RWPE2 (cell line): ENCODE data around the gene RSPH1.

ENCODE experiments used
- ATAC-seq: fragments of 200-7000 bp; cut with Tn5 transposase; 3 replicates; pipeline ENCODE4 v1.9.1; 2021; ENCODE audit warnings: low read depth
- DNase-seq: peaks from one replicate; pipeline ENCODE4 v3.0.0-alpha.2; 2020; ENCODE audit warnings: low spot score
- H3K27ac ChIP-seq: fragments of 450-650 bp; 2 replicates; pipeline ENCODE4 v1.5.1; 2017; ENCODE audit warnings: mild to moderate bottlenecking; ENCODE audit not compliant: poor library complexity, severe bottlenecking
- H3K27me3 ChIP-seq: fragments of 250-450 bp; sonication (Bioruptor Pico); 2 replicates; pipeline ENCODE4 v1.5.1; 2021; ENCODE audit warnings: mild to moderate bottlenecking, moderate library complexity; ENCODE audit not compliant: insufficient read depth, poor library complexity, severe bottlenecking
- H3K36me3 ChIP-seq: fragments of 250-450 bp; sonication (Bioruptor Pico); 2 replicates; pipeline ENCODE4 v1.5.1; 2020; ENCODE audit warnings: low read depth, mild to moderate bottlenecking, moderate library complexity
- H3K4me1 ChIP-seq: fragments of 250-450 bp; sonication (Bioruptor Pico); 2 replicates; pipeline ENCODE4 v1.5.1; 2021; ENCODE audit warnings: mild to moderate bottlenecking, moderate library complexity; ENCODE audit not compliant: insufficient read depth, poor library complexity, severe bottlenecking
- H3K4me3 ChIP-seq: fragments of 250-450 bp; sonication (Bioruptor Pico); 2 replicates; pipeline ENCODE4 v1.5.1; 2021; ENCODE audit warnings: mild to moderate bottlenecking, moderate library complexity; ENCODE audit not compliant: severe bottlenecking
- H3K9me3 ChIP-seq: fragments of 250-450 bp; sonication (Bioruptor Pico); 2 replicates; pipeline ENCODE4 v1.5.1; 2021; ENCODE audit warnings: mild to moderate bottlenecking, moderate library complexity; ENCODE audit not compliant: severe bottlenecking
- CTCF ChIP-seq: fragments of 450-650 bp; IDR thresholded peaks from one replicate; pipeline ENCODE4 v1.5.1; 2017; ENCODE audit warnings: mild to moderate bottlenecking, moderate library complexity; ENCODE audit not compliant: poor library complexity, severe bottlenecking

The RSPH1 gene

GRCh38 chr21:42536601-42537000 lies 40.6 kb upstream of the RSPH1 start:
- Histone ChIP-seq H3K4me1 (no peaks in the 10 kb centered on the region), H3K4me3 (no peak overlapping the region), H3K9me3 (no peaks in the 10 kb centered on the region), H3K27me3 (no peaks in the 10 kb centered on the region), H3K27ac (no peak overlapping the region), H3K36me3 (no peaks in the 10 kb centered on the region)
- TF ChIP-seq CTCF: no peak
- ATAC-seq (no peak), DNase-seq (no peak)

DNA sequence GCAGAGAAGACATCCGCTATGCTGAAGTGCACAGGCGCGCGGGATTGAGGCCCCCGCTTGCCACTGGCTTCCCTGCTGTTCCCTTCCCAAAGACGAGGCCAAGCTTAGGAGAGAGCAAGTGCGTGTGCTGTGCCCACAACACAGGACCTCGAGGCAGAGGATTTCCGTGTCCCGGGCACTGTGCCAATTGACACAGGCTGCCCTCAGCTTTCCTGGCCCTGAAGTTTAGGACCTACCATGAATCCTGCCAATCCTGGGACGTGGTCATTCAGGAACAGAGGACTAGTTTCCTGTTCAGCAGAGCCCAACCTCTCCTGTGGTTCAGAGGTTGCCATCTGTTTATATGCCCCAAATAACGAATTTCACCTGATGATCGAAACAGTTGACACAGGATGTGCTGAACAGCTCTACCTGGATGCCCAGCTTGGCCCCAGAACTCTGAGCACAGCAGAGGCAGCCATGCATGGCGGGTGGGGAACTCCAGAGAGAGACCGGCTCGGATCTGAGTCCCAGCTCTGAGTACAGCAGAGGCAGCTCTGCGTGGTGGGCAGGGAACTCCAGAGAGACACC lies 39.7 kb upstream of the RSPH1 start:
- H3K4me1 ChIP-seq: no peaks in the 10 kb centered on the region
- H3K4me3 ChIP-seq: no peak overlapping the region
- ATAC-seq (no peak), DNase-seq (no peak)
- H3K27me3 ChIP-seq: no peaks in the 10 kb centered on the region
- no peak overlapping the region for H3K27ac ChIP-seq
- no peak for TF ChIP-seq CTCF
- no peaks in the 10 kb centered on the region for H3K9me3 ChIP-seq
- H3K36me3 ChIP-seq: no peaks in the 10 kb centered on the region

DNA sequence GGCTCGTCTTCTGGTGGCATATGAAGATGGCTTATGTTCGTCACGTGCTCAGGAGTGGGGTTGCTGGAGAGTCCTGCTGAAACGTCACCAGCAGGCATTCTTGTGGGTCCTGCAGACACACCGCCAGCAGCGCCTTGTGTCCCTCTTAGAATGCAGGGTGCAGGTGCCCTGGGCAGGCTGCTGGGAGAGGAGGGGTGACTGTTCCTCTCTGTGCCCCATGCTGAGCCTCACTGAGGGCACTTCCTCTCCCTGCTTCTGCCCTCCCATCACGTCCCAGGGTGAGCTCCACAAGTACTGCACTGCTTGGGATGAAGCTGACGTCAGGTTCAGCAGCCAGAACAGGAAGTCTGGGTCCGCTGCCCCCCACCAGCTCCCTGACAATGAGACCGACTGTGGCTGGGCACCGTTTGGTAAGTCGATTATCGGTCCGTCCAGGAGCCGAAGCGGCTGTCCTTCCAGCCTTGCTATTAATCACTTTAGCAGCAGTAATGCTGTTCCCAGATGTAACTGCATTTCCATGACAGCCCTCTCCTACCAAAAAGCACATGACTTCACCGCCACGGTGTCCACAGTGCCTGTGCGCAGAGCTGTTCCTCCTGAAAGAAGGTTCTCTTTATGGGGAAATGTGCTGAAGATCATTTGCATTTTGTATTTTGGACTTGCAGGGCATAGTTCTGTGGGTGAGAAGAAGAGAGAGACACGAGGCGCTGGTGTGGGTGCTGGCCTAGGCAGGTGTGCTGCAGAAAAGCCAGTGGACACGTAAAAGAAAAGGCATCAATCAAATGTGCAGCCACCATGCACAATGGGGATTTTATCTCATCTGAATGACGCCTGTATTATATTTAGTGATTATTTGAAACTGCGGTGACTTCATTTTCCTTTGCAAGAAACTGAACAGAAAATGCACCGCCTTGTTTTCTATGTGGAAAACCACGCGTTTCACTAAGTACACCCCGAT lies 38.7 kb upstream of the RSPH1 start:
- no peak for TF ChIP-seq CTCF
- Histone ChIP-seq H3K4me1 (no peaks in the 10 kb centered on the region), H3K9me3 (no peaks in the 10 kb centered on the region), H3K36me3 (no peaks in the 10 kb centered on the region), H3K4me3 (no peak overlapping the region), H3K27ac (no peak overlapping the region), H3K27me3 (no peaks in the 10 kb centered on the region)
- no peak for ATAC-seq
- DNase-seq: no peak

DNA sequence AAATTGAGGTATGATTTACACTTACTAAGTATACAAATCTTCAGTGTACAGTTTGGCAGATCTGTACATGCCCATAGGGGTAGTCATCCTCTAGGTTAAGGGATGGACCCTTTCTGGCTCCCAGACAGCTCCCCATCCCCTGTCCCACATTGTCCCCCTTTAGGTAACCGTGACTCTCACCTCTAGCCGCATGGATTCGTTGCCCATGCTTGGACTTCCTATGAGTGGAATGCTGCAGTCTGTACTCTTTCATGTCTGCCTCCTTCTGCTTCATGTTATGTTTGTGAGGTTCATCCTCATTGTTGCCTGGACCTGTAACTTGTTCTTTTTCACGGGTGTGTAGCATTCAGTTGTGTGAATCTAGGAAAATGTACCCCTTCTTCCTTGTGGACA lies 37.9 kb upstream of the RSPH1 start:
- DNase-seq (no peak), ATAC-seq (no peak)
- no peak overlapping the region for H3K27ac ChIP-seq
- H3K27me3 ChIP-seq: no peaks in the 10 kb centered on the region
- no peak overlapping the region for H3K4me3 ChIP-seq
- H3K36me3 ChIP-seq: 0 out of 2 replicates have a peak, but pooled peaks cover 3% of the 10 kb centered on the region
- H3K9me3 ChIP-seq: no peaks in the 10 kb centered on the region
- H3K4me1 ChIP-seq: no peaks in the 10 kb centered on the region
- no peak for TF ChIP-seq CTCF
